ENCODE results near the gene RFXAP.
"Not testable (repeated sequence)": the region's sequence is repeated elsewhere in the genome, so short reads cannot be mapped to it uniquely, and the experiment has no call there.

RFXAP gene

GRCh38 chr13:36818804-36819738 lies at the start of gene RFXAP:
Gene RFXAP, plus strand, starts transcription at chr13:36819222. Its CDS starts 136 bp downstream, at chr13:36819358.
- peak; percentile 87 to 89 for DNase-seq

GRCh38 chr13:36769545-36769944 lies 49.5 kb upstream of the RFXAP start:
- DNase-seq, result no peak

GRCh38 chr13:36770741-36771140 lies 48.3 kb upstream of the RFXAP start:
- no peak for DNase-seq

- DNase-seq, result no peak
Measured at GRCh38 chr13:36772853-36773252, 46.2 kb upstream of the RFXAP start.

- DNase-seq, result no peak
Measured at GRCh38 chr13:36774931-36775330, 44.1 kb upstream of the RFXAP start.

- DNase-seq, result no peak
Measured at GRCh38 chr13:36776175-36776574, 42.8 kb upstream of the RFXAP start.

GRCh38 chr13:36778083-36778671 lies 40.8 kb upstream of the RFXAP start:
- no peak for DNase-seq

- DNase-seq, result no peak
Measured at GRCh38 chr13:36783890-36784289, 35.1 kb upstream of the RFXAP start.

- not testable (repeated sequence) for DNase-seq
Measured at GRCh38 chr13:36786175-36786574, 32.8 kb upstream of the RFXAP start.

GRCh38 chr13:36787181-36787580 lies 31.8 kb upstream of the RFXAP start:
- DNase-seq, result no peak

- DNase-seq, result no peak
Measured at GRCh38 chr13:36788276-36788675, 30.7 kb upstream of the RFXAP start.

GRCh38 chr13:36789061-36789460 lies 30.0 kb upstream of the RFXAP start:
- no peak for DNase-seq

- no peak for DNase-seq
Measured at GRCh38 chr13:36789730-36790129, 29.3 kb upstream of the RFXAP start.

GRCh38 chr13:36794706-36795105 lies 24.3 kb upstream of the RFXAP start:
- DNase-seq, result no peak

GRCh38 chr13:36795463-36795862 lies 23.6 kb upstream of the RFXAP start:
- no peak for DNase-seq

- no peak for DNase-seq
Measured at GRCh38 chr13:36796052-36796451, 23.0 kb upstream of the RFXAP start.

- no peak for DNase-seq
Measured at GRCh38 chr13:36801035-36801434, 18.0 kb upstream of the RFXAP start.

- no peak for DNase-seq
Measured at GRCh38 chr13:36804588-36804987, 14.4 kb upstream of the RFXAP start.

GRCh38 chr13:36806102-36806501 lies 12.9 kb upstream of the RFXAP start:
- DNase-seq, result no peak

GRCh38 chr13:36807616-36808015 lies 11.4 kb upstream of the RFXAP start:
- no peak for DNase-seq

- DNase-seq, result no peak
Measured at GRCh38 chr13:36813225-36813624, 5.8 kb upstream of the RFXAP start.

GRCh38 chr13:36814465-36814864 lies 4.6 kb upstream of the RFXAP start:
- no peak for DNase-seq

- DNase-seq, result no peak
Measured at GRCh38 chr13:36815062-36815461, 4.0 kb upstream of the RFXAP start.
